Activated CD4-positive, alpha-beta T cell treated with anti-CD3 and anti-CD28 coated beads, Interleukin-2, amount 10 ng/mL, durations not matched to agents 24 days and 14 days (primary cell): ENCODE measurements around the gene MAN2A1. TPM values are rescaled to one million over a fixed set of nuclear protein-coding genes. Genes with fewer than 3 reads are reported as not detected.

ENCODE experiments used
- DNase-seq: peaks from one replicate; pipeline ENCODE4 v3.0.0; 2022
- H3K27ac Mint-ChIP-seq: one replicate; pipeline ENCODE4 v1.8.0; 2022; ENCODE audit warnings: mild to moderate bottlenecking, mixed read lengths
- H3K27me3 Mint-ChIP-seq: one replicate; pipeline ENCODE4 v1.8.0; 2022; ENCODE audit warnings: mixed read lengths
- H3K36me3 Mint-ChIP-seq: one replicate; pipeline ENCODE4 v1.8.0; 2022; ENCODE audit warnings: low read depth, mild to moderate bottlenecking, mixed read lengths
- H3K4me1 Mint-ChIP-seq: one replicate; pipeline ENCODE4 v1.8.0; 2021; ENCODE audit warnings: mixed read lengths
- H3K4me3 Mint-ChIP-seq: one replicate; pipeline ENCODE4 v1.8.0; 2022; ENCODE audit warnings: mild to moderate bottlenecking, moderate library complexity, mixed read lengths
- H3K9me3 Mint-ChIP-seq: one replicate; pipeline ENCODE4 v1.8.0; 2021; ENCODE audit warnings: mixed read lengths
- intact Hi-C: fragments of 100-400 bp; cut with micrococcal nuclease; formaldehyde crosslinking; loops from one replicate; pipeline ENCODE4 v1.15.1; 2023
- total RNA-seq: library from RNA; stranded (reverse); gene quantifications from 2 replicates; pipeline ENCODE4 v1.2.3, GENCODE V29; 2022

Gene MAN2A1
- total RNA-seq, 1 donor from 2014 or later = 32.9 TPM

DNA sequence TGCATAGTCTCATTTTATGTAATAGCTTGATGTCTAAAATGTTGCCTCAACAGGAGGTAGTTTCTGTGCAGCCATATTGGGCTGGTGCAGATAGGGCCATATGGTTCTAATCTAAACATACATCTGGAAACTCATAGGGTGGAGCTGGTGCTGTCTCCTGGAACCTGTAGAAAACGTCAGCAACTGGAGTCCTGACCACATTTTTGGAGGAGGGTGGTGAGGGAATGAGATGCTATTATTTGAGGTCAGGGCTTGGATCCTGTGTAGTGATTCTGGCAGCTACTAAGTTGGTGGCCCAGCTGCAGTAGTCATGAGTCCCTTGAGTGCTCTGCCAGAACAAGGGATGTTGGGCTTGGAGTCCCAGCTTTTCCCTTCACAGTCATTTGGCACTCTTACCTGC, 14.1 kb downstream of the MAN2A1 start:
- Mint-ChIP-seq H3K27ac (no peak overlapping the region), H3K4me1 (peaks cover 28% of the 10 kb centered on the region), H3K9me3 (no peaks in the 10 kb centered on the region), H3K4me3 (no peak overlapping the region), H3K27me3 (no peaks in the 10 kb centered on the region), H3K36me3 (peaks cover 33% of the 10 kb centered on the region)
- intact Hi-C loops = no loop called here
- no peak for DNase-seq

DNA sequence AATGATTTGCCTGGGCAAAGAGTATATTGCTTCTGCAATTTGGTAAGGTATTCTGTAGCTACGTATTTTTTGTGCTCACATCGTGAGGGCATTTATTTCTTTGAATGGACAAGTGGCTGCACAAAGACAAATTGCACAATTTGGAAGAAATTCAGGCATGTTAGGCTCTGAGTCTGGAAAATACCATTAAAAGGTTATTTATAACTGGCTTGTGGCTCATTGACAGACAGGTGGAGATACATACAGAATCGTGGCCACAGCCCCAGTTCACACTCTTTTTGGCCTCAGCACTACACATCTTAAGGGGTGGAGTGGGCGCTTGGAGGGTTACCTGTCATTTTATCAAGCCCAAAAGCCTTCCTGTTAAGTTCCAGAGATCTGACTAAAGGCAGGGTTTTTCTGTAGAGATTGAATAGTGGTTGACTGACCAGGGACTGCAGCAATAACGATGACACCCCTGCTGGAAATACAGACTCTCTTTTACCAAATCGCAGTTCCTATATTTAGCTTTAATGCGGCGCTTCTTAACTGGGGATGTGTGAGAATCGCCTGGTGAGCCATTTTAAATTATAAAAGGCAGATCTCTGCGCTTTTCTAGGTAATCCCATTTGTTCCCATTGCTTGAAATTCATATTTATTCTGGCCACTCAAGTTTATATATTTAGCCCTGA, 14.7 kb downstream of the MAN2A1 start:
- Mint-ChIP-seq H3K27ac (no peak overlapping the region), H3K9me3 (no peaks in the 10 kb centered on the region), H3K27me3 (no peaks in the 10 kb centered on the region), H3K4me3 (no peak overlapping the region), H3K4me1 (peaks cover 25% of the 10 kb centered on the region), H3K36me3 (peaks cover 29% of the 10 kb centered on the region)
- DNase-seq = no peak
- intact Hi-C loops = no loop called here

DNA sequence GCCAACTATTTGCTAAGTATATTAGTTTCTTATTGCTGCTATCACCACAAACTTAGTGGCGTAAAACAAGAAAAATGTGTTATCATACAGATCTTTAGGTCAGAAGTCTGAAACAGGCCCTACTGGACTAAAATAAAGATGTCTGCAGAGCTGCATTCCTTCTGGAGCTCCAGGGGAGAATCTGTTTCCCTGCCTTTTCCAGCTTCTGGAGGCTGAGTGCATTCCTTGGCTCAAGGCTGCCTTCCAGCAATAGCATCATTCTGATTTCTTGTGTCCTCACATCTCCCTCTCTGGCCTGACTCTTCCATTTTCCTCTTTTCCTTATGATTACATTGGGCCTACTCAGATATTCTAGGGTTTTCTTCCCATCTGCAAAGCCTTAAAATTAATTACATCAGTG, 15.9 kb downstream of the MAN2A1 start:
- no peak for DNase-seq
- peaks cover 23% of the 10 kb centered on the region for H3K4me1 Mint-ChIP-seq
- H3K27ac Mint-ChIP-seq = no peak overlapping the region
- intact Hi-C loops = no loop called here
- peaks cover 20% of the 10 kb centered on the region for H3K36me3 Mint-ChIP-seq
- no peaks in the 10 kb centered on the region for H3K9me3 Mint-ChIP-seq
- H3K27me3 Mint-ChIP-seq = no peaks in the 10 kb centered on the region
- H3K4me3 Mint-ChIP-seq = no peak overlapping the region

DNA sequence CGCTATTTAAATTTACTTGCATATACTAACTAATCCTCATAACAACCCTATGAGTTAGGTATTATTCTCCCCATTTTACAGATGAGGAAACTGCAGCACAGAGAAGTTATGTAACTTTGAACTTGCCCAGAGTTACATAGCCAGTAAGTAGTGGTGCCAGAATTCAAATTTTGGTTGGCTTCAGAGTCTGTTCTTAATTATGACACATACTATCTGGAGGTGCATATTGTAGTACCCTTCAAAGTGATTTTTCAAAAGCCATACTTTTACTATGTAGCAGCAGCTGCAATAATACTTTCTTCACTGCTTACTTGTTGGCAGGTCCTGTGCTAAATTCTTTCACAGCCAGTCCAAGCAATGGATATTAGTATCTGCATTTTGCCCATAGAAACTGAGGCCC, 16.4 kb downstream of the MAN2A1 start:
- H3K4me3 Mint-ChIP-seq = no peak overlapping the region
- peaks cover 25% of the 10 kb centered on the region for H3K4me1 Mint-ChIP-seq

DNA sequence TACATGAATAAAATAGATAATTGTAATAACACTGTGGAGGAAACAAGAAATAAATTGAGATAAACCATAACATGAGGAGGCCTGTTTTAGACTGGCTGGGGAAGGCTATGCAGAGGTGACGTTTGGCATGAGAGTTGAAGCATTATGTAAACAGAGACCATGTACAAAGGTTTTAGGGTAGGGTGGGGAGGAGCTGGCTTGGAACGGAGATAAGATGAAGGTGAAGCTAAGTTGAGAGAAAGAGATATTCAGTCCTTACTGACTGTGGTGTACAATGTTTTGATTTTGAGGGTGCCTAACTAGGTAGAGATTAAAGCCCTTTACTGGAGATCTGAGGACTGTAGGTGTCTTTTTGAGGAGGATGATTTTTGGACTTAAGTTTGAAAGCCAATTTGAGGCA, 17.8 kb downstream of the MAN2A1 start:
- peaks cover 13% of the 10 kb centered on the region for H3K36me3 Mint-ChIP-seq
- H3K9me3 Mint-ChIP-seq = no peaks in the 10 kb centered on the region
- H3K4me3 Mint-ChIP-seq = no peak overlapping the region
- no peak overlapping the region for H3K27ac Mint-ChIP-seq
- no peak for DNase-seq
- H3K4me1 Mint-ChIP-seq = peaks cover 24% of the 10 kb centered on the region
- no peaks in the 10 kb centered on the region for H3K27me3 Mint-ChIP-seq
- intact Hi-C loops = no loop called here

More for the DNA sequence above, 16.4 kb downstream of the MAN2A1 start:
- no peak for DNase-seq
- Mint-ChIP-seq H3K36me3 (peaks cover 19% of the 10 kb centered on the region), H3K9me3 (no peaks in the 10 kb centered on the region), H3K27me3 (no peaks in the 10 kb centered on the region), H3K27ac (no peak overlapping the region)
- intact Hi-C loops = no loop called here

DNA sequence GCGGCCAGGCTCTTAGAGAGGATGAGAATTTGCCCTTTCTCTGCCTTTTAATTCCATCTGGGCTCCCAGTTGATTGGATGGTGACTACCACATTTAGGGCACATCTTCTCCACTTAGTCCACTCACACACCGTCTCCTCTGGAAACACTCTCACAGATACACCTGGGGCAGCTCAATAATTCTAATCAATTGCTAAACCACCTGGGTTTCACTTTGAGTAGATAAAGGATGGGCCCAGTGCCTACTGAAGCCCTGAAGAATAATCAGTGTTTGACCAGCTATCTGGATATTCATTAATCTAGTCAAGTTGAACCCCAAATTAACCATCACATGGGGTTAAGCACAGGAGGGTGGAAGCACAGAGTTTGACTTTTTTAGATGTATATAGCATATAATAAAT, 19.1 kb downstream of the MAN2A1 start:
- H3K9me3 Mint-ChIP-seq = no peaks in the 10 kb centered on the region
- DNase-seq = no peak
- intact Hi-C loops = no loop called here
- no peak overlapping the region for H3K27ac Mint-ChIP-seq
- peaks cover 16% of the 10 kb centered on the region for H3K36me3 Mint-ChIP-seq
- peaks cover 26% of the 10 kb centered on the region for H3K4me1 Mint-ChIP-seq
- H3K4me3 Mint-ChIP-seq = no peak overlapping the region
- H3K27me3 Mint-ChIP-seq = no peaks in the 10 kb centered on the region

- Mint-ChIP-seq H3K9me3 (no peaks in the 10 kb centered on the region), H3K27ac (no peak overlapping the region), H3K36me3 (peaks cover 17% of the 10 kb centered on the region), H3K4me1 (peaks cover 26% of the 10 kb centered on the region), H3K4me3 (no peak overlapping the region), H3K27me3 (no peaks in the 10 kb centered on the region)
- DNase-seq = no peak
- intact Hi-C loops = no loop called here
Measured at GRCh38 chr5:109709225-109709624, 19.5 kb downstream of the MAN2A1 start.

- intact Hi-C loops = no loop called here
- Mint-ChIP-seq H3K4me1 (peaks cover 22% of the 10 kb centered on the region), H3K9me3 (no peaks in the 10 kb centered on the region), H3K36me3 (peaks cover 19% of the 10 kb centered on the region), H3K27me3 (no peaks in the 10 kb centered on the region), H3K27ac (no peak overlapping the region), H3K4me3 (no peak overlapping the region)
- DNase-seq = no peak
Measured at GRCh38 chr5:109711673-109712072, 21.9 kb downstream of the MAN2A1 start.

- Mint-ChIP-seq H3K4me3 (no peak overlapping the region), H3K9me3 (no peaks in the 10 kb centered on the region), H3K27ac (no peak overlapping the region), H3K36me3 (peaks cover 28% of the 10 kb centered on the region), H3K4me1 (peaks cover 14% of the 10 kb centered on the region), H3K27me3 (no peaks in the 10 kb centered on the region)
- DNase-seq = no peak
- intact Hi-C loops = no loop called here
Measured at GRCh38 chr5:109713453-109713852, 23.7 kb downstream of the MAN2A1 start.

DNA sequence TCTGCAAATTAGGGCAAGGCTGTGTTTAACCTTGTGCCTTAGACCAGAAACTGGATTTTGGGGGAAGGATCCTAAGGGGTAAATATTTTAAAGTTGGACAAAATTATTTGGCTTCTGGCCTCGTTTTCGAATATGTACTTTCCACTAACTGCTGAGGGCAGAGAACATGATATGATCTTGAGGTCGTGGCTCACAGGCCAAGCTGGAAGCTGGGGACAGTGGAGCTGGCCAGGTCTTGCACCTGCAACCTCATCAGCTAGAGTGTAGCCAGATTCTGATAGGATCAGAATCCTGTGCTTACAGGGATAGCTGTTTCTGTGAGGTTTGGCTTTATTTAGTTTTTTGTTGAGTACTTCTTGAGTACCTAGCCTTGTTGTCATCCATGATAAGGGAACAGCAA, 24.9 kb downstream of the MAN2A1 start:
- intact Hi-C loops = no loop called here
- Mint-ChIP-seq H3K27me3 (no peaks in the 10 kb centered on the region), H3K36me3 (peaks cover 31% of the 10 kb centered on the region), H3K9me3 (no peaks in the 10 kb centered on the region), H3K4me1 (peaks cover 14% of the 10 kb centered on the region), H3K4me3 (no peak overlapping the region), H3K27ac (no peak overlapping the region)
- no peak for DNase-seq

GRCh38 chr5:109718216-109718615, 28.5 kb downstream of the MAN2A1 start:
- Mint-ChIP-seq H3K27me3 (no peaks in the 10 kb centered on the region), H3K4me3 (no peak overlapping the region), H3K4me1 (peaks cover 8% of the 10 kb centered on the region), H3K9me3 (no peaks in the 10 kb centered on the region), H3K36me3 (peaks cover 42% of the 10 kb centered on the region), H3K27ac (no peak overlapping the region)
- DNase-seq = no peak
- intact Hi-C loops = no loop called here

GRCh38 chr5:109718632-109719031, 28.9 kb downstream of the MAN2A1 start:
- no peak overlapping the region for H3K4me3 Mint-ChIP-seq
- H3K27ac Mint-ChIP-seq = no peak overlapping the region
- H3K9me3 Mint-ChIP-seq = no peaks in the 10 kb centered on the region
- H3K4me1 Mint-ChIP-seq = peaks cover 10% of the 10 kb centered on the region
- DNase-seq = no peak
- peaks cover 41% of the 10 kb centered on the region for H3K36me3 Mint-ChIP-seq
- intact Hi-C loops = no loop called here
- no peaks in the 10 kb centered on the region for H3K27me3 Mint-ChIP-seq

GRCh38 chr5:109719978-109720377, 30.3 kb downstream of the MAN2A1 start:
- H3K4me1 Mint-ChIP-seq = peaks cover 9% of the 10 kb centered on the region
- intact Hi-C loops = no loop called here

GRCh38 chr5:109721741-109722140, 32.0 kb downstream of the MAN2A1 start:
- no peak for DNase-seq
- peaks cover 11% of the 10 kb centered on the region for H3K4me1 Mint-ChIP-seq
- H3K36me3 Mint-ChIP-seq = peaks cover 32% of the 10 kb centered on the region
- no peaks in the 10 kb centered on the region for H3K27me3 Mint-ChIP-seq
- H3K4me3 Mint-ChIP-seq = no peak overlapping the region
- intact Hi-C loops = no loop called here
- no peak overlapping the region for H3K27ac Mint-ChIP-seq
- H3K9me3 Mint-ChIP-seq = peaks cover 3% of the 10 kb centered on the region

More at GRCh38 chr5:109719978-109720377, 30.3 kb downstream of the MAN2A1 start:
- DNase-seq = no peak
- Mint-ChIP-seq H3K9me3 (no peaks in the 10 kb centered on the region), H3K36me3 (peaks cover 34% of the 10 kb centered on the region), H3K27ac (no peak overlapping the region), H3K4me3 (no peak overlapping the region), H3K27me3 (no peaks in the 10 kb centered on the region)

GRCh38 chr5:109723606-109724005, 33.9 kb downstream of the MAN2A1 start:
- intact Hi-C loops = no loop called here
- Mint-ChIP-seq H3K4me1 (peaks cover 8% of the 10 kb centered on the region), H3K27ac (no peak overlapping the region), H3K4me3 (no peak overlapping the region), H3K9me3 (peaks cover 3% of the 10 kb centered on the region), H3K36me3 (peaks cover 23% of the 10 kb centered on the region), H3K27me3 (no peaks in the 10 kb centered on the region)
- no peak for DNase-seq
